ENCODE measurements around the gene PPM1D. TPM values are rescaled to one million over a fixed set of nuclear protein-coding genes. Genes with fewer than 3 reads are reported as not detected.

The PPM1D gene
- 10.5 and 11.6 TPM in 2 replicates for polyA plus RNA-seq (2011; rRNA removed)
- polyA plus RNA-seq (2012; cell fraction: cytosol; rRNA removed) = 4.1 and 4.8 TPM in 2 replicates
- 3.6 and 4.9 TPM in 2 replicates for polyA plus RNA-seq (2012; cell fraction: nucleus; rRNA removed)
- polyA plus RNA-seq (2017; fragmentation: RNase III; extraction: RNeasy Plus Mini Kit Qiagen cat#74134 plus additional on column Dnase treatment) = 12.0 to 13.5 TPM (median 13.5 TPM) in 3 replicates
- polyA minus RNA-seq (2011; rRNA and poly(A)+ RNA removed) = 11.1 and 12.2 TPM in 2 replicates

DNA sequence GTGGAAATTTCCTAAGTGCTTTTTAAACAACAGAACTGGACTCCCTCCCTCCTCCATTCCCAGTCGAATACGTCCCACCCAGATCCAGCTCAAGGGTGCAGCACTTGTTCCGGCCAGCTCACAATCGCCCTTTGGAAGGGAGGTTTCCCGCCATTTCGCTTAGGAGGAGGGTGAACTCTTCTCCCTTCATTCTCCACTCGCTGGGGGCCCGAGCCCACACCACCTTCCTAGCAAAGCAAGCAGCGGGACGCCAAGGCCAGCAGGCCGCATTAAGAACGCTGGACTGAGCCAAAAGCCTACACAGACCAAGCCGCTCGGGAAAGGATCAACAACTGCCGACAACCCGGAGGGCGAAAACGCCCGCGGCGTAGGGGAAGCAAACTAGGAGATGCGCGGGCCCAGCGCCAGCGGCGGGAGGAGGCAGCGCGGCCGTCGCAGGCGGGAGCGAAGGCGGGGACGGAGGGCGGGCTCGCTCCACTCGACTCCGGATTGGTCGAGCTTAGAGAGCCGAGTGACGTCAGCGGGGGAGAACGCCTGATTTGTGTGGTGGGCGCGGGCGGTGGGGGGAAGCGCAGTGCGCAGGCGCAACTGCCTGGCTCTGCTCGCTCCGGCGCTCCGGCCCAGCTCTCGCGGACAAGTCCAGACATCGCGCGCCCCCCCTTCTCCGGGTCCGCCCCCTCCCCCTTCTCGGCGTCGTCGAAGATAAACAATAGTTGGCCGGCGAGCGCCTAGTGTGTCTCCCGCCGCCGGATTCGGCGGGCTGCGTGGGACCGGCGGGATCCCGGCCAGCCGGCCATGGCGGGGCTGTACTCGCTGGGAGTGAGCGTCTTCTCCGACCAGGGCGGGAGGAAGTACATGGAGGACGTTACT lies at the start of gene PPM1D:
PPM1D (plus strand) TSS at position 574 of the 870 bp plus-strand sequence; CDS start at position 796, 222 bp downstream.
- 2% methylated on average over 33 of the region's 83 CpGs for WGBS (ENCODE audit: missing lambda C conversion rate)
- ChIA-PET CTCF (interaction anchor here (0.6 to 3.9 kb wide), 17 partner anchors 10 to 518 kb away, joined by 3 to 31 read pairs (median 5); no protein-coding TSS in a partner anchor), POLR2A (interaction anchor here (0.6 to 1.8 kb wide), 22 partner anchors 9 to 208 kb away, joined by 3 to 15 read pairs (median 3); partner anchors contain the start of genes APPBP2, BCAS3 and USP32)
- peak; percentile 99 to 100 for DNase-seq (ENCODE audit: low read depth in 1 of 2, low spot score in 1 of 2)
- Histone ChIP-seq H3K27ac (peak within 1 kb of the TSS; percentile 86 to 89), H3K4me2 (peak within 1 kb of the TSS; percentile 88), H3K9me3 (no peaks in the 10 kb centered on the region), H3K4me3 (peak within 1 kb of the TSS; percentile 88), H3K4me1 (peaks cover 24% of the 10 kb centered on the region)
- no peak for FAIRE-seq
- peak; percentile 84 to 92 for ATAC-seq
- TF ChIP-seq, protein P1, sequence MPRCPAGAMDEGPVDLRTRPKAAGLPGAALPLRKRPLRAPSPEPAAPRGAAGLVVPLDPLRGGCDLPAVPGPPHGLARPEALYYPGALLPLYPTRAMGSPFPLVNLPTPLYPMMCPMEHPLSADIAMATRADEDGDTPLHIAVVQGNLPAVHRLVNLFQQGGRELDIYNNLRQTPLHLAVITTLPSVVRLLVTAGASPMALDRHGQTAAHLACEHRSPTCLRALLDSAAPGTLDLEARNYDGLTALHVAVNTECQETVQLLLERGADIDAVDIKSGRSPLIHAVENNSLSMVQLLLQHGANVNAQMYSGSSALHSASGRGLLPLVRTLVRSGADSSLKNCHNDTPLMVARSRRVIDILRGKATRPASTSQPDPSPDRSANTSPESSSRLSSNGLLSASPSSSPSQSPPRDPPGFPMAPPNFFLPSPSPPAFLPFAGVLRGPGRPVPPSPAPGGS (IDR thresholded peaks at IDR 0.05) = peak; percentile 94; the same call in 2 of the 3 replicates
- TF ChIP-seq RARB (CRISPR knock-in tag; IDR thresholded peaks at IDR 0.05) (0 out of 2 replicates have a peak, but pooled peaks have one; percentile 32), MAZ (IDR thresholded peaks at IDR 0.05; ENCODE audit: borderline replicate concordance, low read depth, low read length) (no peak; the same call in 1 of the 2 replicates), JUNB (IDR thresholded peaks at IDR 0.05) (no peak), ZSCAN20 (CRISPR knock-in tag; IDR thresholded peaks at IDR 0.05) (no peak), POLR2AphosphoS2 (conservative IDR thresholded peaks at IDR 0.05; ENCODE audit: low read length) (no peak), REST (IDR thresholded peaks at IDR 0.05) (peak; percentile 80), MAFK (IDR thresholded peaks at IDR 0.05; ENCODE audit: partially characterized antibody) (no peak), HOXB5 (CRISPR knock-in tag; IDR thresholded peaks at IDR 0.05) (no peak; the same call in 1 of the 2 replicates), RAD21 (conservative IDR thresholded peaks at IDR 0.05 in 1 of 2, IDR thresholded peaks at IDR 0.05 in 1 of 2) (peak in 1 of 2 experiments; percentile 14; a peak in 1 of 5 replicates), NFE2L2 (conservative IDR thresholded peaks at IDR 0.05; ENCODE audit: low read length) (no peak), HEYL (CRISPR knock-in tag; IDR thresholded peaks at IDR 0.05) (no peak), FOSB (CRISPR knock-in tag; IDR thresholded peaks at IDR 0.05) (0 out of 2 replicates have a peak, but pooled peaks have one; percentile 64), BHLHE40 (IDR thresholded peaks at IDR 0.05; ENCODE audit: low read depth, low read length) (no peak), HDAC2 (IDR thresholded peaks at IDR 0.05) (no peak), MYC (IDR thresholded peaks at IDR 0.05; ENCODE audit: borderline replicate concordance, low read length) (no peak), HOXB13 (CRISPR knock-in tag; IDR thresholded peaks at IDR 0.05; ENCODE audit: low read depth) (no peak), KDM5A (IDR thresholded peaks at IDR 0.05) (no peak; the same call in 1 of the 2 replicates), CBX8 (IDR thresholded peaks at IDR 0.05) (no peak), ESRRA (IDR thresholded peaks at IDR 0.05; ENCODE audit: borderline replicate concordance, low read length) (0 out of 2 replicates have a peak, but pooled peaks have one; percentile 10), CHD2 (IDR thresholded peaks at IDR 0.05; ENCODE audit: low read length, partially characterized antibody) (peak; percentile 82), ZNF302 (CRISPR knock-in tag; IDR thresholded peaks at IDR 0.05) (no peak), FOSL2 (IDR thresholded peaks at IDR 0.05) (no peak), FOSL2 (CRISPR knock-in tag; IDR thresholded peaks at IDR 0.05) (peak; percentile 26; the same call in 1 of the 2 replicates), RNF2 (IDR thresholded peaks at IDR 0.05; ENCODE audit: borderline replicate concordance, low read depth) (no peak), GATA3 (IDR thresholded peaks at IDR 0.05; ENCODE audit: borderline replicate concordance) (0 out of 2 replicates have a peak, but pooled peaks have one; percentile 16)
- TF ChIP-seq, protein P2, sequence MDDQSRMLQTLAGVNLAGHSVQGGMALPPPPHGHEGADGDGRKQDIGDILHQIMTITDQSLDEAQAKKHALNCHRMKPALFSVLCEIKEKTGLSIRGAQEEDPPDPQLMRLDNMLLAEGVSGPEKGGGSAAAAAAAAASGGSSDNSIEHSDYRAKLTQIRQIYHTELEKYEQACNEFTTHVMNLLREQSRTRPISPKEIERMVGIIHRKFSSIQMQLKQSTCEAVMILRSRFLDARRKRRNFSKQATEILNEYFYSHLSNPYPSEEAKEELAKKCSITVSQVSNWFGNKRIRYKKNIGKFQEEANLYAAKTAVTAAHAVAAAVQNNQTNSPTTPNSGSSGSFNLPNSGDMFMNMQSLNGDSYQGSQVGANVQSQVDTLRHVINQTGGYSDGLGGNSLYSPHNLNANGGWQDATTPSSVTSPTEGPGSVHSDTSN (IDR thresholded peaks at IDR 0.05) = no peak; the same call in 1 of the 2 replicates
- TF ChIP-seq, protein P3, sequence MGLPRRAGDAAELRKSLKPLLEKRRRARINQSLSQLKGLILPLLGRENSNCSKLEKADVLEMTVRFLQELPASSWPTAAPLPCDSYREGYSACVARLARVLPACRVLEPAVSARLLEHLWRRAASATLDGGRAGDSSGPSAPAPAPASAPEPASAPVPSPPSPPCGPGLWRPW (IDR thresholded peaks at IDR 0.05) = no peak
- TF ChIP-seq, protein P4, sequence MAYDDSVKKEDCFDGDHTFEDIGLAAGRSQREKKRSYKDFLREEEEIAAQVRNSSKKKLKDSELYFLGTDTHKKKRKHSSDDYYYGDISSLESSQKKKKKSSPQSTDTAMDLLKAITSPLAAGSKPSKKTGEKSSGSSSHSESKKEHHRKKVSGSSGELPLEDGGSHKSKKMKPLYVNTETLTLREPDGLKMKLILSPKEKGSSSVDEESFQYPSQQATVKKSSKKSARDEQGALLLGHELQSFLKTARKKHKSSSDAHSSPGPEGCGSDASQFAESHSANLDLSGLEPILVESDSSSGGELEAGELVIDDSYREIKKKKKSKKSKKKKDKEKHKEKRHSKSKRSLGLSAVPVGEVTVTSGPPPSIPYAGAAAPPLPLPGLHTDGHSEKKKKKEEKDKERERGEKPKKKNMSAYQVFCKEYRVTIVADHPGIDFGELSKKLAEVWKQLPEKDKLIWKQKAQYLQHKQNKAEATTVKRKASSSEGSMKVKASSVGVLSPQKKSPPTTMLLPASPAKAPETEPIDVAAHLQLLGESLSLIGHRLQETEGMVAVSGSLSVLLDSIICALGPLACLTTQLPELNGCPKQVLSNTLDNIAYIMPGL (CRISPR knock-in tag; IDR thresholded peaks at IDR 0.05; ENCODE audit: borderline replicate concordance) = no peak; the same call in 1 of the 2 replicates
- TF ChIP-seq, protein P5, sequence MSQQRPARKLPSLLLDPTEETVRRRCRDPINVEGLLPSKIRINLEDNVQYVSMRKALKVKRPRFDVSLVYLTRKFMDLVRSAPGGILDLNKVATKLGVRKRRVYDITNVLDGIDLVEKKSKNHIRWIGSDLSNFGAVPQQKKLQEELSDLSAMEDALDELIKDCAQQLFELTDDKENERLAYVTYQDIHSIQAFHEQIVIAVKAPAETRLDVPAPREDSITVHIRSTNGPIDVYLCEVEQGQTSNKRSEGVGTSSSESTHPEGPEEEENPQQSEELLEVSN (IDR thresholded peaks at IDR 0.05; ENCODE audit: borderline replicate concordance, low read depth) = peak; percentile 90

Measured in A549 (cell line).